HepG2 (cell line): ENCODE measurements around the gene WBP1. TPM values are rescaled to one million over a fixed set of nuclear protein-coding genes. Genes with fewer than 3 reads are reported as not detected.

ENCODE experiments used
- CBX1 ChIP-seq: IDR thresholded peaks from one replicate; pipeline ENCODE4 v1.6.1; 2016; ENCODE audit warnings: antibody characterized with exemption, low read depth
- CHD2 ChIP-seq: IDR thresholded peaks from 2 replicates; pipeline ENCODE4 v1.6.1; 2011; ENCODE audit warnings: low read depth, low read length, improper control_type of control experiment
- HNRNPK ChIP-seq: fragments of 200-400 bp; formaldehyde crosslinking; IDR thresholded peaks from 2 replicates; pipeline ENCODE4 v1.6.1; 2018; ENCODE audit warnings: low read length, low read depth, moderate library complexity, mild to moderate bottlenecking; ENCODE audit not compliant: poor library complexity, severe bottlenecking
- MEIS2 ChIP-seq: sonication (generic); formaldehyde crosslinking; IDR thresholded peaks from 2 replicates; pipeline ENCODE4 v1.9.0; 2021; ENCODE audit warnings: mild to moderate bottlenecking, missing genetic modification reagents
- NCOA5 ChIP-seq: sonication (generic); formaldehyde crosslinking; IDR thresholded peaks from 2 replicates; pipeline ENCODE4 v1.4.0; 2020; ENCODE audit warnings: missing genetic modification reagents
- NR2F1 ChIP-seq, 2 experiments: fragments of 450-650 bp in 1 of 2; formaldehyde crosslinking in 1 of 2; IDR thresholded peaks; 2 replicates each; pipeline versions ENCODE4 v1.5.0 to v1.6.1; 2016 to 2020; ENCODE audit warnings: mild to moderate bottlenecking in 1 of 2, missing compliant biosample characterization in 1 of 2, missing genetic modification reagents in 1 of 2, moderate library complexity in 1 of 2
- RBM22 ChIP-seq: fragments of 200-400 bp; formaldehyde crosslinking; optimal IDR thresholded peaks from 2 replicates; pipeline ENCODE3; 2017; ENCODE audit warnings: mild to moderate bottlenecking, low read length, moderate library complexity
- RNF2 ChIP-seq: fragments of 450-650 bp; conservative IDR thresholded peaks from 2 replicates; pipeline ENCODE4 v1.6.1; 2016; ENCODE audit warnings: low read depth
- RORA ChIP-seq: sonication (generic); formaldehyde crosslinking; IDR thresholded peaks from 2 replicates; pipeline ENCODE4 v1.5.0; 2020; ENCODE audit warnings: mild to moderate bottlenecking, missing genetic modification reagents, moderate library complexity
- SAFB2 ChIP-seq: sonication (generic); formaldehyde crosslinking; IDR thresholded peaks from 2 replicates; pipeline ENCODE4 v1.5.1; 2020; ENCODE audit warnings: missing genetic modification reagents, low read depth, mild to moderate bottlenecking, borderline replicate concordance
- SAP130 ChIP-seq: IDR thresholded peaks from 2 replicates; pipeline ENCODE4 v1.6.1; 2016; ENCODE audit warnings: low read depth
- SRSF4 ChIP-seq: fragments of 200-400 bp; formaldehyde crosslinking; IDR thresholded peaks from one replicate; pipeline ENCODE4 v1.6.1; 2018; ENCODE audit warnings: mild to moderate bottlenecking, low read depth, low read length, moderate library complexity; ENCODE audit not compliant: poor library complexity, severe bottlenecking
- SYNCRIP ChIP-seq: fragments of 200-400 bp; formaldehyde crosslinking; IDR thresholded peaks from 2 replicates; pipeline ENCODE4 v1.6.1; 2018; ENCODE audit warnings: mild to moderate bottlenecking, low read depth, low read length; ENCODE audit not compliant: insufficient read depth
- TAF15 ChIP-seq: fragments of 200-400 bp; formaldehyde crosslinking; IDR thresholded peaks from one replicate; pipeline ENCODE4 v1.6.1; 2018; ENCODE audit warnings: mild to moderate bottlenecking, low read depth, low read length; ENCODE audit not compliant: poor library complexity, severe bottlenecking
- TCF7 ChIP-seq: sonication (generic); IDR thresholded peaks from 2 replicates; pipeline ENCODE4 v1.6.1; 2016; ENCODE audit warnings: antibody characterized with exemption, low read depth
- THRA ChIP-seq: sonication (generic); formaldehyde crosslinking; IDR thresholded peaks from 2 replicates; pipeline ENCODE4 v1.4.0; 2020; ENCODE audit warnings: missing genetic modification reagents, borderline replicate concordance
- TRIM22 ChIP-seq: fragments of 450-650 bp; IDR thresholded peaks from 2 replicates; pipeline ENCODE4 v1.6.1; 2017
- ZBTB21 ChIP-seq: sonication (generic); formaldehyde crosslinking; IDR thresholded peaks from 2 replicates; pipeline ENCODE4 v1.4.0; 2020; ENCODE audit warnings: missing genetic modification reagents
- ZBTB49 ChIP-seq: sonication (generic); formaldehyde crosslinking; IDR thresholded peaks from 2 replicates; pipeline ENCODE4 v1.4.0; 2020; ENCODE audit warnings: missing genetic modification reagents, borderline replicate concordance
- ZNF292 ChIP-seq: sonication (generic); formaldehyde crosslinking; IDR thresholded peaks from 2 replicates; pipeline ENCODE4 v1.8.1; 2022; ENCODE audit warnings: mild to moderate bottlenecking, low read depth, missing genetic modification reagents, borderline replicate concordance
- ZNF382 ChIP-seq: sonication (generic); formaldehyde crosslinking; IDR thresholded peaks from 2 replicates; pipeline ENCODE4 v1.5.0; 2020; ENCODE audit warnings: missing genetic modification reagents, mild to moderate bottlenecking, borderline replicate concordance
- ZNF558 ChIP-seq: sonication (generic); formaldehyde crosslinking; IDR thresholded peaks from 2 replicates; pipeline ENCODE4 v1.9.0; 2022; ENCODE audit warnings: mild to moderate bottlenecking, missing genetic modification reagents, borderline replicate concordance
- ZNF614 ChIP-seq: IDR thresholded peaks from 2 replicates; pipeline ENCODE4 v1.6.1; 2018; ENCODE audit warnings: missing biosample characterization, missing genetic modification reagents, inconsistent platforms, borderline replicate concordance
- polyA plus RNA-seq, 8 experiments: library from polyadenylated mRNA; depleted of rRNA in 3 of 8; stranded (reverse) in 7 of 8; unstranded in 1 of 8; fragments of >200 nt; fragmentation: Illumina TruSeq in 4 of 8; extraction: Trizol in 4 of 8; gene quantifications; 2 replicates each; pipeline versions ENCODE4 v1.2.1 to v1.2.3, GENCODE V29; 2011 to 2016; ENCODE audit warnings: low read depth in 4 of 8, missing spikeins in 1 of 8, mixed read lengths in 1 of 8; ENCODE audit not compliant: insufficient read depth in 1 of 8
- total RNA-seq, 5 experiments: library from RNA; depleted of rRNA; stranded (reverse); fragments of >200 nt; fragmentation: Illumina TruSeq; extraction: Trizol; gene quantifications; 2 replicates each; pipeline ENCODE4 v1.2.3, GENCODE V29; 2016; ENCODE audit warnings: low read depth in 1 of 5

WBP1 gene
- total and polyA plus RNA-seq, 2 of the 13 experiments (the other 11 are each of a cell fraction or from before 2014, with no cell fraction given) = 38.8 to 85.7 TPM

GRCh38 chr2:74472086-74472944 lies 14.1 kb downstream of the WBP1 start, which contains the start of gene MRPL53 (continued):
- 0 out of 2 replicates have a peak, but pooled peaks have one; percentile 62 for TF ChIP-seq CHD2
- TF ChIP-seq ZBTB49 = 0 out of 2 replicates have a peak, but pooled peaks have one; percentile 31
- no peak for TF ChIP-seq ZNF382 (CRISPR knock-in tag)
- TF ChIP-seq NR2F1 (CRISPR knock-in tag; IDR thresholded peaks at IDR 0.05) = no peak; a peak in 1 of 4 replicates
- TF ChIP-seq SYNCRIP = no peak
- TF ChIP-seq TRIM22 = no peak
- TF ChIP-seq SAP130 (CRISPR knock-in tag) = peak; percentile 98
- peak; percentile 99 for TF ChIP-seq TAF15
- TF ChIP-seq ZNF614 (CRISPR knock-in tag) = peak; percentile 98
- no peak for TF ChIP-seq TCF7
- peak; percentile 100 for TF ChIP-seq NCOA5 (CRISPR knock-in tag)
- peak; percentile 69 for TF ChIP-seq ZNF292 (CRISPR knock-in tag)
- no peak for TF ChIP-seq HNRNPK
- TF ChIP-seq MEIS2 (CRISPR knock-in tag) = peak; percentile 96
- TF ChIP-seq RBM22 = peak; percentile 100
- TF ChIP-seq SAFB2 (CRISPR knock-in tag) = peak; percentile 100
- no peak for TF ChIP-seq RORA (CRISPR knock-in tag)
- peak; percentile 75 for TF ChIP-seq CBX1
- peak; percentile 71; the same call in 1 of the 2 replicates for TF ChIP-seq THRA (CRISPR knock-in tag)
- TF ChIP-seq SRSF4 = no peak
- peak; percentile 64; the same call in 1 of the 2 replicates for TF ChIP-seq ZBTB21 (CRISPR knock-in tag)
- TF ChIP-seq RNF2 = peak; percentile 61; the same call in 1 of the 2 replicates
- TF ChIP-seq ZNF558 (CRISPR knock-in tag) = peak; percentile 80
